GM06990 (cell line): Measurements from ENCODE around the gene ZBTB20.

Source experiments
- DNase-seq: peaks from one replicate; pipeline ENCODE4 v3.0.0-alpha.2; 2011; ENCODE audit not compliant: insufficient read length; ENCODE audit errors: extremely low read depth
- H3K27me3 ChIP-seq: replicated peaks from 2 replicates; pipeline ENCODE4 v1.6.0; 2011; ENCODE audit warnings: low read length; ENCODE audit not compliant: control insufficient read depth, insufficient read depth
- H3K36me3 ChIP-seq: 2 replicates; pipeline ENCODE4 v1.5.1; 2011; ENCODE audit warnings: low read length; ENCODE audit not compliant: control insufficient read depth, insufficient read depth
- H3K4me3 ChIP-seq: replicated peaks from 2 replicates; pipeline ENCODE4 v1.5.1; 2011; ENCODE audit warnings: low read depth, mild to moderate bottlenecking, control low read depth, low read length
- CTCF ChIP-seq: IDR thresholded peaks from 2 replicates; pipeline ENCODE4 v1.5.1; 2011; ENCODE audit warnings: low read length, control low read depth, mild to moderate bottlenecking, inconsistent platforms; ENCODE audit not compliant: insufficient read depth, poor library complexity, severe bottlenecking

Gene ZBTB20

GRCh38 chr3:114660808-114661207, 486.3 kb downstream of the ZBTB20 start:
- no peak for TF ChIP-seq CTCF
- no peaks in the 10 kb centered on the region for H3K27me3 ChIP-seq
- DNase-seq, result no peak
- H3K36me3 ChIP-seq, result no peaks in the 10 kb centered on the region
- H3K4me3 ChIP-seq, result no peak overlapping the region

- Histone ChIP-seq H3K4me3 (no peak overlapping the region), H3K36me3 (no peaks in the 10 kb centered on the region), H3K27me3 (no peaks in the 10 kb centered on the region)
- no peak for DNase-seq
- no peak for TF ChIP-seq CTCF
Measured at GRCh38 chr3:114660124-114660523, 487.0 kb downstream of the ZBTB20 start.

- Histone ChIP-seq H3K27me3 (no peaks in the 10 kb centered on the region), H3K36me3 (no peaks in the 10 kb centered on the region), H3K4me3 (no peak overlapping the region)
- TF ChIP-seq CTCF, result no peak
- DNase-seq, result no peak
Measured at GRCh38 chr3:114659109-114660061, 487.7 kb downstream of the ZBTB20 start.

- DNase-seq, result no peak
- no peaks in the 10 kb centered on the region for H3K27me3 ChIP-seq
- TF ChIP-seq CTCF, result no peak
Measured at GRCh38 chr3:114651555-114651954, 495.5 kb downstream of the ZBTB20 start.

GRCh38 chr3:114650808-114651207, 496.3 kb downstream of the ZBTB20 start:
- TF ChIP-seq CTCF, result no peak
- no peak for DNase-seq
- Histone ChIP-seq H3K36me3 (no peaks in the 10 kb centered on the region), H3K4me3 (no peak overlapping the region), H3K27me3 (no peaks in the 10 kb centered on the region)

More at GRCh38 chr3:114651555-114651954, 495.5 kb downstream of the ZBTB20 start:
- no peak overlapping the region for H3K4me3 ChIP-seq
- no peaks in the 10 kb centered on the region for H3K36me3 ChIP-seq
